ENCODE data around the gene TRIM14. TPM values are rescaled to one million over a fixed set of nuclear protein-coding genes. Genes with fewer than 3 reads are reported as not detected.

The TRIM14 gene
- total RNA-seq, 1 experiment from 2014 or later, result 12.5 TPM

- Histone ChIP-seq H2BK20ac (ENCODE audit: low read depth, low read length, poor library complexity, severe bottlenecking) (no peak overlapping the region), H2BK5ac (ENCODE audit: insufficient read length, low read length) (no peak overlapping the region), H3K9me3 (ENCODE audit: control insufficient read depth, low read depth, low read length) (no peaks in the 10 kb centered on the region), H3K23ac (ENCODE audit: insufficient read length, low read depth, low read length) (no peak overlapping the region), H2AK5ac (ENCODE audit: insufficient read length, low read length) (no peak overlapping the region), H3K79me2 (ENCODE audit: insufficient read depth, low read length) (no peaks in the 10 kb centered on the region), H3K56ac (ENCODE audit: insufficient read length, low read depth, low read length) (no peak overlapping the region), H2BK15ac (ENCODE audit: low read depth, low read length) (no peak overlapping the region), H3K27ac (ENCODE audit: insufficient read length, low read depth, low read length) (no peak overlapping the region), H2BK12ac (ENCODE audit: insufficient read length, low read depth, low read length) (no peak overlapping the region), H3K14ac (ENCODE audit: insufficient read depth, low read length) (no peak overlapping the region), H4K91ac (ENCODE audit: insufficient read length, low read depth, low read length) (no peak overlapping the region), H4K5ac (ENCODE audit: insufficient read length, low read depth, low read length) (no peak overlapping the region), H3K18ac (ENCODE audit: insufficient read length, low read depth, low read length) (no peak overlapping the region), H3K9ac (ENCODE audit: extremely low read depth, insufficient read length, low read length) (no peak overlapping the region), H4K20me1 (ENCODE audit: control insufficient read depth, insufficient read depth, insufficient read length) (no peaks in the 10 kb centered on the region), H3K79me1 (ENCODE audit: insufficient read depth, low read depth, low read length, poor library complexity, severe bottlenecking) (no peaks in the 10 kb centered on the region), H2BK120ac (ENCODE audit: low read depth, low read length, poor library complexity, severe bottlenecking) (no peak overlapping the region), H3K4me1 (ENCODE audit: insufficient read depth, low read length) (no peaks in the 10 kb centered on the region), H2AFZ (ENCODE audit: low read length) (no peak overlapping the region), H4K8ac (replicated peaks; ENCODE audit: insufficient read length, low read depth, low read length) (no peak overlapping the region), H3K23me2 (ENCODE audit: insufficient read length, low read depth, low read length, poor library complexity, severe bottlenecking) (no peaks in the 10 kb centered on the region), H3T11ph (ENCODE audit: low read length) (no peak overlapping the region), H3K4ac (ENCODE audit: low read depth, low read length) (no peak overlapping the region), H3K4me2 (ENCODE audit: insufficient read depth, insufficient read length, low read length) (no peak overlapping the region), H3K27me3 (ENCODE audit: insufficient read depth, low read length) (no peaks in the 10 kb centered on the region)
- DNase-seq, result no peak
- no CpG with 5 or more reads among the region's 2 CpGs for WGBS (ENCODE audit: extremely low coverage, insufficient read length, low lambda C conversion rate)
- Mint-ChIP-seq H3K9me3 (no peaks in the 10 kb centered on the region), H3K36me3 (ENCODE audit: insufficient read depth in 1 of 3, low read depth in 3 of 3) (peaks cover 0 to 15% (median 8%) of the 10 kb centered on the region in 3 experiments; a peak in 4 of 7 replicates), H3K4me3 (no peak overlapping the region), H3K27me3 (ENCODE audit: low read depth) (no peaks in the 10 kb centered on the region), H3K4me1 (peaks cover 12 to 17% of the 10 kb centered on the region in 2 experiments), H3K27ac (no peak overlapping the region)
- TF ChIP-seq, protein P1, sequence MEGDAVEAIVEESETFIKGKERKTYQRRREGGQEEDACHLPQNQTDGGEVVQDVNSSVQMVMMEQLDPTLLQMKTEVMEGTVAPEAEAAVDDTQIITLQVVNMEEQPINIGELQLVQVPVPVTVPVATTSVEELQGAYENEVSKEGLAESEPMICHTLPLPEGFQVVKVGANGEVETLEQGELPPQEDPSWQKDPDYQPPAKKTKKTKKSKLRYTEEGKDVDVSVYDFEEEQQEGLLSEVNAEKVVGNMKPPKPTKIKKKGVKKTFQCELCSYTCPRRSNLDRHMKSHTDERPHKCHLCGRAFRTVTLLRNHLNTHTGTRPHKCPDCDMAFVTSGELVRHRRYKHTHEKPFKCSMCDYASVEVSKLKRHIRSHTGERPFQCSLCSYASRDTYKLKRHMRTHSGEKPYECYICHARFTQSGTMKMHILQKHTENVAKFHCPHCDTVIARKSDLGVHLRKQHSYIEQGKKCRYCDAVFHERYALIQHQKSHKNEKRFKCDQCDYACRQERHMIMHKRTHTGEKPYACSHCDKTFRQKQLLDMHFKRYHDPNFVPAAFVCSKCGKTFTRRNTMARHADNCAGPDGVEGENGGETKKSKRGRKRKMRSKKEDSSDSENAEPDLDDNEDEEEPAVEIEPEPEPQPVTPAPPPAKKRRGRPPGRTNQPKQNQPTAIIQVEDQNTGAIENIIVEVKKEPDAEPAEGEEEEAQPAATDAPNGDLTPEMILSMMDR (conservative IDR thresholded peaks at IDR 0.05), result no peak
These were observed 19.7 kb downstream of the TRIM14 start for GRCh38 chr9:98099346-98099745.
